Astrocyte (in vitro differentiated cells and primary cell): ENCODE data around the gene DYRK1A.

Source experiments
- EZH2 ChIP-seq: IDR thresholded peaks from 2 replicates; pipeline ENCODE4 v1.6.1; 2012; ENCODE audit warnings: mild to moderate bottlenecking, low read length, inconsistent platforms; ENCODE audit not compliant: insufficient read depth
- TF ChIP-seq, protein P1 (sequence below): IDR thresholded peaks from 2 replicates; pipeline ENCODE4 v1.5.1; 2011; ENCODE audit warnings: low read depth, mild to moderate bottlenecking, inconsistent platforms, low read length, moderate library complexity; ENCODE audit not compliant: insufficient read depth

- TF ChIP-seq, protein P1, sequence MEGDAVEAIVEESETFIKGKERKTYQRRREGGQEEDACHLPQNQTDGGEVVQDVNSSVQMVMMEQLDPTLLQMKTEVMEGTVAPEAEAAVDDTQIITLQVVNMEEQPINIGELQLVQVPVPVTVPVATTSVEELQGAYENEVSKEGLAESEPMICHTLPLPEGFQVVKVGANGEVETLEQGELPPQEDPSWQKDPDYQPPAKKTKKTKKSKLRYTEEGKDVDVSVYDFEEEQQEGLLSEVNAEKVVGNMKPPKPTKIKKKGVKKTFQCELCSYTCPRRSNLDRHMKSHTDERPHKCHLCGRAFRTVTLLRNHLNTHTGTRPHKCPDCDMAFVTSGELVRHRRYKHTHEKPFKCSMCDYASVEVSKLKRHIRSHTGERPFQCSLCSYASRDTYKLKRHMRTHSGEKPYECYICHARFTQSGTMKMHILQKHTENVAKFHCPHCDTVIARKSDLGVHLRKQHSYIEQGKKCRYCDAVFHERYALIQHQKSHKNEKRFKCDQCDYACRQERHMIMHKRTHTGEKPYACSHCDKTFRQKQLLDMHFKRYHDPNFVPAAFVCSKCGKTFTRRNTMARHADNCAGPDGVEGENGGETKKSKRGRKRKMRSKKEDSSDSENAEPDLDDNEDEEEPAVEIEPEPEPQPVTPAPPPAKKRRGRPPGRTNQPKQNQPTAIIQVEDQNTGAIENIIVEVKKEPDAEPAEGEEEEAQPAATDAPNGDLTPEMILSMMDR = no peak
- TF ChIP-seq EZH2 = no peak
Measured at GRCh38 chr21:37381883-37382585, 15.5 kb downstream of the DYRK1A start.
